GM12891 (cell line): ENCODE data around the gene CPE.

Experiments
- POLR2A ChIP-seq: IDR thresholded peaks from 2 replicates; pipeline ENCODE4 v1.6.1; 2011; ENCODE audit warnings: low read depth, low read length, control low read depth
- POLR2AphosphoS5 ChIP-seq: IDR thresholded peaks from 2 replicates; pipeline ENCODE4 v1.6.1; 2011; ENCODE audit warnings: low read depth, low read length, control low read depth
- SPI1 ChIP-seq: IDR thresholded peaks from 2 replicates; pipeline ENCODE4 v1.6.1; 2011; ENCODE audit warnings: low read depth, low read length, control low read depth

GRCh38 chr4:165330071-165330470 lies 48.7 kb upstream of the CPE start:
- no peak for TF ChIP-seq POLR2AphosphoS5
- TF ChIP-seq POLR2A: no peak
- TF ChIP-seq SPI1: no peak
